Mesothelial cell of epicardium (in vitro differentiated cells): Measurements from ENCODE around the gene MED12L. TPM values are rescaled to one million over a fixed set of nuclear protein-coding genes. Genes with fewer than 3 reads are reported as not detected.

ENCODE experiments used
- DNase-seq, 2 experiments: peaks; one replicate each; pipeline ENCODE4 v3.0.0; 2021; ENCODE audit warnings: low spot score in 2 of 2; ENCODE audit not compliant: unreplicated experiment in 2 of 2
- H3K27ac Mint-ChIP-seq: 2 replicates; pipeline ENCODE4 v1.8.0; 2021; ENCODE audit warnings: mixed read lengths
- H3K27me3 Mint-ChIP-seq: 2 replicates; pipeline ENCODE4 v1.8.0; 2021; ENCODE audit warnings: low read depth, mixed read lengths
- H3K36me3 Mint-ChIP-seq: 2 replicates; pipeline ENCODE4 v1.8.0; 2021; ENCODE audit warnings: mixed read lengths
- H3K4me1 Mint-ChIP-seq: 2 replicates; pipeline ENCODE4 v1.8.0; 2021; ENCODE audit warnings: mixed read lengths
- H3K4me3 Mint-ChIP-seq: 2 replicates; pipeline ENCODE4 v1.8.0; 2021; ENCODE audit warnings: mild to moderate bottlenecking, moderate library complexity, mixed read lengths
- H3K9me3 Mint-ChIP-seq: 2 replicates; pipeline ENCODE4 v1.8.0; 2021; ENCODE audit warnings: mixed read lengths
- total RNA-seq: library from RNA; stranded (reverse); gene quantifications from 3 replicates; pipeline ENCODE4 v1.2.1, GENCODE V29; 2021
- TF ChIP-seq, protein P1 (sequence below): fragments of 200-600 bp; sonication (generic); IDR thresholded peaks from one replicate; pipeline ENCODE4 v1.5.0; 2021; ENCODE audit warnings: antibody characterized with exemption; ENCODE audit not compliant: unreplicated experiment

Gene MED12L
- total RNA-seq, 1 donor from 2014 or later, result 13.8 TPM

DNA sequence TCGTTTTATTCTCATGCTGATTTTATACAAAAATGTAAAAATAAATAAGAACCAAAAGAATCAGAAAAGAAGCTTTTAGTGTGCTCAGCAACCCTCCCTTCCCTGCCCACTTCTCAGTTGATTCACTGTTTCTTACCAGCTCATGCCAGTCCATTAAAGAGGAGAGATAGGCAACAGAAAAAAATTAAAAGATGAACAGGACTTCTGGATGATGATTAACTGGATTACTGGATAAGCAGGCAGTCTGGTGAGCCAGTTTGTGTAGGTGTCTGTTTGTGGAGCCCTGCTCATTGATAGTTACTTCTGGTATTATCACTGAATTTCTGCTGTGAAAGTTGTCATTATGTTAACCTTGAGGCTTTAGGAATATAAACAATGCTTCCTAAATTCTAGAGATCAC is 132.7 kb downstream of the MED12L start:
- TF ChIP-seq, protein P1, sequence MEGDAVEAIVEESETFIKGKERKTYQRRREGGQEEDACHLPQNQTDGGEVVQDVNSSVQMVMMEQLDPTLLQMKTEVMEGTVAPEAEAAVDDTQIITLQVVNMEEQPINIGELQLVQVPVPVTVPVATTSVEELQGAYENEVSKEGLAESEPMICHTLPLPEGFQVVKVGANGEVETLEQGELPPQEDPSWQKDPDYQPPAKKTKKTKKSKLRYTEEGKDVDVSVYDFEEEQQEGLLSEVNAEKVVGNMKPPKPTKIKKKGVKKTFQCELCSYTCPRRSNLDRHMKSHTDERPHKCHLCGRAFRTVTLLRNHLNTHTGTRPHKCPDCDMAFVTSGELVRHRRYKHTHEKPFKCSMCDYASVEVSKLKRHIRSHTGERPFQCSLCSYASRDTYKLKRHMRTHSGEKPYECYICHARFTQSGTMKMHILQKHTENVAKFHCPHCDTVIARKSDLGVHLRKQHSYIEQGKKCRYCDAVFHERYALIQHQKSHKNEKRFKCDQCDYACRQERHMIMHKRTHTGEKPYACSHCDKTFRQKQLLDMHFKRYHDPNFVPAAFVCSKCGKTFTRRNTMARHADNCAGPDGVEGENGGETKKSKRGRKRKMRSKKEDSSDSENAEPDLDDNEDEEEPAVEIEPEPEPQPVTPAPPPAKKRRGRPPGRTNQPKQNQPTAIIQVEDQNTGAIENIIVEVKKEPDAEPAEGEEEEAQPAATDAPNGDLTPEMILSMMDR, result no peak
- peaks cover 30% of the 10 kb centered on the region for H3K36me3 Mint-ChIP-seq
- no peaks in the 10 kb centered on the region for H3K27me3 Mint-ChIP-seq
- peaks cover 25% of the 10 kb centered on the region for H3K9me3 Mint-ChIP-seq
- DNase-seq, result no peak
- no peak overlapping the region for H3K27ac Mint-ChIP-seq
- H3K4me3 Mint-ChIP-seq, result no peak overlapping the region
- peaks cover 25% of the 10 kb centered on the region for H3K4me1 Mint-ChIP-seq

DNA sequence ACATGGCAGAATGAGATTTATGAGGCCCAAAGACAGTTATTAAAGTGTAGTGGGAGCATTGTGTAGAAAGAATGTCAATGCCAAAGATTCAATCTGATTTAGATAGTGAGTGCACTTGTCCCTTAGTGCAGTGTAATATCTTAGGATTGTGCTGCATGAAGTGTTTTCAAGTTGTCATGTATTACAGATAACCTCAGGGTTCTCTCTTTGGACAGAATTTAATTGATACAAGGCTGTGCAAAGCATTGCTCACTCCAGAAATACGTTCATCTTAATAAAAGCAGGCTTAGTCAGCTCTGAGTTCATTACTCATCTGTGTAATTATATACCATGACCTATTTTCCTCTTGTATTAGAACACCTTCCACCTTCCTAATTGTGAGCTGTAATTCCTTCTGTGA is 133.6 kb downstream of the MED12L start:
- H3K4me3 Mint-ChIP-seq, result no peak overlapping the region
- peaks cover 25% of the 10 kb centered on the region for H3K9me3 Mint-ChIP-seq
- H3K27ac Mint-ChIP-seq, result no peak overlapping the region
- H3K36me3 Mint-ChIP-seq, result peaks cover 30% of the 10 kb centered on the region
- H3K27me3 Mint-ChIP-seq, result no peaks in the 10 kb centered on the region
- TF ChIP-seq, protein P1, result no peak
- DNase-seq, result no peak
- H3K4me1 Mint-ChIP-seq, result peaks cover 25% of the 10 kb centered on the region

- Mint-ChIP-seq H3K36me3 (peaks cover 30% of the 10 kb centered on the region), H3K4me1 (peaks cover 31% of the 10 kb centered on the region), H3K4me3 (no peak overlapping the region), H3K27ac (no peak overlapping the region), H3K9me3 (peaks cover 25% of the 10 kb centered on the region), H3K27me3 (no peaks in the 10 kb centered on the region)
- no peak for DNase-seq
- TF ChIP-seq, protein P1, result no peak
These were observed 138.9 kb downstream of the MED12L start for GRCh38 chr3:151224268-151224866.

- Mint-ChIP-seq H3K27me3 (no peaks in the 10 kb centered on the region), H3K36me3 (peaks cover 27% of the 10 kb centered on the region), H3K4me3 (no peak overlapping the region), H3K9me3 (peaks cover 25% of the 10 kb centered on the region), H3K27ac (no peak overlapping the region), H3K4me1 (peaks cover 30% of the 10 kb centered on the region)
- TF ChIP-seq, protein P1, result no peak
- DNase-seq, result no peak
These were observed 139.8 kb downstream of the MED12L start for GRCh38 chr3:151225040-151225975.

DNA sequence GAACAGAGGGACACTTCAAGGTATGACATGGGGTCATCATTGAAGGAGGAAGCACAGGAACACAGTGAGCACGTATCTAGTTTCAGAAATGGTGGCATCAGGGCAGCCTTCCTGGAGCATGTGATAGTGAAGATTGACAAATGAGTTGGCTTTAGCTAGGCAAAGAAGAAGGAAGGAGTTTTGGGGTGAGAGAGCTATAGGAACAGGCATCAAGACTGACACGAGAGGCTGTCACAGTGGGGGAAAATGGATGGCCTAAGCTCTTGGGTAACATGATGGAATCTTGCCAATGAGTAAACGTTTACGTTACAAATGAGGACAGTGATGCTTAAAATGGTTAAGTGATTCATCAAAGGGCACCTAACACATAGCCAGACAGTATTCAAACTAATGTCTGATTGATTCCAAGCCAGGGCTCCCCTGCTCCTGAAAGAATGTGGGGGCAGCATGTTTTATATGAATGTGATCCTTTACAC is 140.7 kb downstream of the MED12L start:
- TF ChIP-seq, protein P1, result no peak
- DNase-seq, result no peak
- H3K9me3 Mint-ChIP-seq, result peaks cover 18% of the 10 kb centered on the region
- no peak overlapping the region for H3K4me3 Mint-ChIP-seq
- H3K36me3 Mint-ChIP-seq, result peaks cover 19% of the 10 kb centered on the region
- H3K4me1 Mint-ChIP-seq, result peaks cover 32% of the 10 kb centered on the region
- no peak overlapping the region for H3K27ac Mint-ChIP-seq
- no peaks in the 10 kb centered on the region for H3K27me3 Mint-ChIP-seq
